MM.1S (cell line): ENCODE data around the gene ADAM11.

ENCODE experiments used
- EZH2phosphoT487 ChIP-seq: fragments of 300-600 bp; sonication (generic); IDR thresholded peaks from 2 replicates; pipeline ENCODE4 v1.6.1; 2018; ENCODE audit warnings: antibody characterized with exemption, low read length
- TF ChIP-seq, protein P1 (sequence below): fragments of 300-600 bp; sonication (generic); IDR thresholded peaks from 2 replicates; pipeline ENCODE4 v1.5.1; 2016; ENCODE audit warnings: antibody characterized with exemption, low read length, mixed read lengths

DNA sequence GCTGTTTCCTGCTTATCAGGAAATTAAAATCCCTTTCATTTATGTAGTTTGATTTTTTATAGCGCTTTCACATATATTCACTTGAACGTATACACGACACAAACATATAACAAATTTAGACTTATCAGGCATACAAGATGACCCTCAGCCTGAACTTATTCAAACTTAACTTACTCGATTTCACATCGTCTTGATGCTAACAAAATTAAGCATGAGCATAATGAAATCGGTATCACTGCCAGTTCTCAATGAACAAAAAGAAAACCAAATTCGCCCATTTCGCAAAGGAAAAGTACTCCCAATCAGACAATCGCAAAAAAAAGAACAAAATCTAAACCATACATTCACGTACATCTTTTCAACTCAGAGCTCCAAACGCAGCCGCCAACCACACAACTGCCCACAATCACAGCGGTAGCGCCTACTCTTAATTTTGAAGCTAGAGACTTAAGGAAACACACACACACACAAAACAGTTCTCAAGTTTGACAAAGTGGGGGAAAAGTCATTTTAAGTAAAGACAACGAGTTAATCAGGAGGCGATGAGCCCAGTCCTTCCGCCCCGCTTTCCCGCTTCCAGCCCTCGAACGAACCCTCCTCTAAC, 70.2 kb downstream of the ADAM11 start:
- TF ChIP-seq, protein P1, sequence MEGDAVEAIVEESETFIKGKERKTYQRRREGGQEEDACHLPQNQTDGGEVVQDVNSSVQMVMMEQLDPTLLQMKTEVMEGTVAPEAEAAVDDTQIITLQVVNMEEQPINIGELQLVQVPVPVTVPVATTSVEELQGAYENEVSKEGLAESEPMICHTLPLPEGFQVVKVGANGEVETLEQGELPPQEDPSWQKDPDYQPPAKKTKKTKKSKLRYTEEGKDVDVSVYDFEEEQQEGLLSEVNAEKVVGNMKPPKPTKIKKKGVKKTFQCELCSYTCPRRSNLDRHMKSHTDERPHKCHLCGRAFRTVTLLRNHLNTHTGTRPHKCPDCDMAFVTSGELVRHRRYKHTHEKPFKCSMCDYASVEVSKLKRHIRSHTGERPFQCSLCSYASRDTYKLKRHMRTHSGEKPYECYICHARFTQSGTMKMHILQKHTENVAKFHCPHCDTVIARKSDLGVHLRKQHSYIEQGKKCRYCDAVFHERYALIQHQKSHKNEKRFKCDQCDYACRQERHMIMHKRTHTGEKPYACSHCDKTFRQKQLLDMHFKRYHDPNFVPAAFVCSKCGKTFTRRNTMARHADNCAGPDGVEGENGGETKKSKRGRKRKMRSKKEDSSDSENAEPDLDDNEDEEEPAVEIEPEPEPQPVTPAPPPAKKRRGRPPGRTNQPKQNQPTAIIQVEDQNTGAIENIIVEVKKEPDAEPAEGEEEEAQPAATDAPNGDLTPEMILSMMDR, result no peak
- no peak for TF ChIP-seq EZH2phosphoT487
